Panc1 (cell line): ENCODE measurements around the gene MGA.

Experiments used
- POLR2AphosphoS5 ChIP-seq: IDR thresholded peaks from 2 replicates; pipeline ENCODE4 v1.6.1; 2012; ENCODE audit warnings: mild to moderate bottlenecking, low read depth, low read length, moderate library complexity
- TF ChIP-seq, protein P1 (sequence below): fragments of 450-650 bp; IDR thresholded peaks from 2 replicates; pipeline ENCODE4 v1.5.1; 2017; ENCODE audit warnings: mild to moderate bottlenecking

- TF ChIP-seq, protein P1, sequence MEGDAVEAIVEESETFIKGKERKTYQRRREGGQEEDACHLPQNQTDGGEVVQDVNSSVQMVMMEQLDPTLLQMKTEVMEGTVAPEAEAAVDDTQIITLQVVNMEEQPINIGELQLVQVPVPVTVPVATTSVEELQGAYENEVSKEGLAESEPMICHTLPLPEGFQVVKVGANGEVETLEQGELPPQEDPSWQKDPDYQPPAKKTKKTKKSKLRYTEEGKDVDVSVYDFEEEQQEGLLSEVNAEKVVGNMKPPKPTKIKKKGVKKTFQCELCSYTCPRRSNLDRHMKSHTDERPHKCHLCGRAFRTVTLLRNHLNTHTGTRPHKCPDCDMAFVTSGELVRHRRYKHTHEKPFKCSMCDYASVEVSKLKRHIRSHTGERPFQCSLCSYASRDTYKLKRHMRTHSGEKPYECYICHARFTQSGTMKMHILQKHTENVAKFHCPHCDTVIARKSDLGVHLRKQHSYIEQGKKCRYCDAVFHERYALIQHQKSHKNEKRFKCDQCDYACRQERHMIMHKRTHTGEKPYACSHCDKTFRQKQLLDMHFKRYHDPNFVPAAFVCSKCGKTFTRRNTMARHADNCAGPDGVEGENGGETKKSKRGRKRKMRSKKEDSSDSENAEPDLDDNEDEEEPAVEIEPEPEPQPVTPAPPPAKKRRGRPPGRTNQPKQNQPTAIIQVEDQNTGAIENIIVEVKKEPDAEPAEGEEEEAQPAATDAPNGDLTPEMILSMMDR: no peak
- TF ChIP-seq POLR2AphosphoS5: no peak
Observed at GRCh38 chr15:41822471-41822870, 162.3 kb downstream of the MGA start.
